Aorta (tissue), 5 donors: ENCODE data around the gene TRIOBP. TPM values are rescaled to one million over a fixed set of nuclear protein-coding genes. Genes with fewer than 3 reads are reported as not detected.

Experiments
- ATAC-seq: fragments of 200-7000 bp; cut with Tn5 transposase; one replicate; pipeline ENCODE4 v1.9.1; 2022; ENCODE audit warnings: moderate library complexity; ENCODE audit not compliant: low FRiP score
- DNase-seq, 2 donors: peaks; one replicate each; pipeline ENCODE4 v3.0.0-alpha.2; 2020
- H3K27ac ChIP-seq, 2 donors: one replicate each; pipeline ENCODE4 v1.5.1; 2013; ENCODE audit warnings: low read length in 2 of 2, mild to moderate bottlenecking in 2 of 2, moderate library complexity in 2 of 2, control low read depth in 1 of 2, inconsistent platforms in 1 of 2, low read depth in 1 of 2
- H3K27me3 ChIP-seq, 2 donors: one replicate each; pipeline ENCODE4 v1.6.1; 2013; ENCODE audit warnings: control low read depth in 1 of 2, low read length in 1 of 2, mild to moderate bottlenecking in 1 of 2, moderate library complexity in 1 of 2; ENCODE audit not compliant: insufficient read depth in 2 of 2, control insufficient read depth in 1 of 2
- H3K36me3 ChIP-seq, 2 donors: one replicate each; pipeline ENCODE4 v1.6.1; 2013; ENCODE audit warnings: control low read depth in 1 of 2, low read length in 1 of 2, mild to moderate bottlenecking in 1 of 2; ENCODE audit not compliant: insufficient read depth in 2 of 2, control insufficient read depth in 1 of 2
- H3K4me1 ChIP-seq, 2 donors: one replicate each; pipeline ENCODE4 v1.6.1; 2013; ENCODE audit warnings: low read length in 2 of 2, control low read depth in 1 of 2, mild to moderate bottlenecking in 1 of 2, moderate library complexity in 1 of 2; ENCODE audit not compliant: insufficient read depth in 2 of 2, control insufficient read depth in 1 of 2
- H3K4me3 ChIP-seq, 2 donors: one replicate each; pipeline ENCODE4 v1.5.1; 2013; ENCODE audit warnings: low read length in 2 of 2, control low read depth in 1 of 2, mild to moderate bottlenecking in 1 of 2
- H3K9me3 ChIP-seq: one replicate; pipeline ENCODE4 v1.6.1; 2013; ENCODE audit warnings: mild to moderate bottlenecking, low read length; ENCODE audit not compliant: control insufficient read depth
- WGBS, 2 donors: extraction: QIAGEN DNeasy Blood & Tissue Kit; methylation state at CpG; one replicate each; pipeline ENCODE4 v1.1.7; 2013; 5-methylcytosine and 5-hydroxymethylcytosine counted together
- intact Hi-C, 2 donors: fragments of 100-400 bp; cut with DNase I; formaldehyde crosslinking; loops; one replicate each; pipeline versions ENCODE4 v1.14.2 to v1.15.0; 2022
- polyA plus RNA-seq, 2 donors: library from polyadenylated mRNA; stranded (reverse); fragments of 200-250 nt; gene quantifications; one replicate each; pipeline ENCODE4 v1.2.3, GENCODE V29; 2013
- total RNA-seq, 2 donors: library from RNA; stranded (reverse); fragmentation: NEBNext Ultra II Directional; extraction: Animal tissue kit (Norgen Biotek cat#: 25700); gene quantifications; one replicate each; pipeline ENCODE4 v1.2.1, GENCODE V29; 2021
- donor health status: healthy with polysubstance abuse.
- donor health status: Bipolar disorder and iron deficiency.
- donor health status: DM: no; HTN: no; CAD: no.
- donor health status: DM: no; HTN: no; CAD: no.
- donor health status: DM: yes; HTN: yes; CAD: no.

Gene TRIOBP
- total and polyA plus RNA-seq, 4 donors: 26.9 to 113 (median 72.5) TPM

DNA sequence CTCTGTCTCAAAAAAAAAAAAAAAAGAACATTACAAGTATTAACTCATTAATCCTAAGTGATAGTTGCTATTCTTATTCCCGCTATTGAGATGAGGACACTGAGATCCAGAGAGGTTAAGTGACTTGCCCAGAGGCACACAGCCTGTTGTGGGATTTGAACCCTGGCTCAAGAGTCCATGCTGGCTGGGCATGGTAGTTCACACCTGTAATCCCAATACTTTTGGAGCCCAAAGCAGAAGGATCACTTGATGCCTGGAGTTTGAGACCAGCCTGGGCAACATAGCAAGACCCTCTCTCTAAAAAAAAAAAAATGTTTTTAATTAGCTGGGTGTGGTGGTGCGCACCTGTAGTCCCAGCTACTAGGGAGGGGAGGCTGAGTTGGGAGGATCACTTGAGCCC, 115.0 kb downstream of the TRIOBP start:
- Histone ChIP-seq H3K36me3 (no peaks in the 10 kb centered on the region), H3K9me3 (no peaks in the 10 kb centered on the region), H3K4me1 (no peaks in the 10 kb centered on the region), H3K4me3 (no peak overlapping the region), H3K27me3 (no peaks in the 10 kb centered on the region), H3K27ac (no peak overlapping the region)
- ATAC-seq (no peak), DNase-seq (no peak)
- intact Hi-C loops: loop anchor here in 1 of 2 donors (10.0 kb wide), 1 partner anchor 123 kb away; no protein-coding TSS in a partner anchor
- 90 to 96% methylated on average over 2 of the region's 2 CpGs for WGBS, 2 donors

DNA sequence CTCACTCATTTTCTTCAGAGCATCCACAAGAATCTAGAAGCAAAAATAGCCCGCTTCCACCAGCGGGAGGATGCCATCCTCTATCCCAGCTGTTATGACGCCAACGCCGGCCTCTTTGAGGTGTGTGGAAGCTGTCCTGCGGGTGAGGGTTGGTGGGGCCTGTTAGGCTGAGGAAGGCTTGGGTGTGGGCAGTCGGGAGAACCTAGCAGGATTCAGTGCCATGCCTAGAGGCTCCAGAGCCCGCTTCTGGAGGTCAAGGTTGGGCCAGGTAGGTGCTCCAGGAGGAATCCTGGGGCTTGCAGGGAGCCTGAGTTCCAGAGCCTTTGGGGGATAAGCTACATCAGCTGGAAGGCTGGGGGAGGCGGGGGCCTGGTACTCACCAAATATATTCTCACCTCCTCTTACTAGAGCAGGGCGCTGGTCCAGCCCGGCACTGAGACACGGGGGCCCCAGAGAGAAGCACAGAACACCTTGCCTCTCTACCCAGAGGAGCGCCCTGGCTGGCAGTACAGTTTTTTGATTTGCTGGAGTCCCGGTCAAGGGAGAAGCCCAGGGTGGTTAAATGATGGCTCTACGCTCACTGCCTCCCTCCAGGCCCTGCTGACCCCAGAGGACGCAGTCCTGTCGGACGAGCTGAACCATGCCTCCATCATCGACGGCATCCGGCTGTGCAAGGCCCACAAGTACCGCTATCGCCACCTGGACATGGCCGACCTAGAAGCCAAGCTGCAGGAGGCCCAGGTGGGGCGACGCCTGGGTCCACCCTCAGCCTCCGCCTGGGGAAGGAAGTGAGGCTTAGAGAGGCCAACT, 116.2 kb downstream of the TRIOBP start:
- H3K36me3 ChIP-seq: no peaks in the 10 kb centered on the region
- no peaks in the 10 kb centered on the region for H3K27me3 ChIP-seq
- 92 to 95% methylated on average over 27 of the region's 27 CpGs for WGBS, 2 donors
- intact Hi-C loops: loop anchor here in 1 of 2 donors (10.0 kb wide), 1 partner anchor 122 kb away; no protein-coding TSS in a partner anchor
- no peaks in the 10 kb centered on the region for H3K4me1 ChIP-seq
- H3K4me3 ChIP-seq: no peak overlapping the region
- H3K9me3 ChIP-seq: no peaks in the 10 kb centered on the region
- ATAC-seq: no peak
- H3K27ac ChIP-seq: no peak overlapping the region
- no peak for DNase-seq

DNA sequence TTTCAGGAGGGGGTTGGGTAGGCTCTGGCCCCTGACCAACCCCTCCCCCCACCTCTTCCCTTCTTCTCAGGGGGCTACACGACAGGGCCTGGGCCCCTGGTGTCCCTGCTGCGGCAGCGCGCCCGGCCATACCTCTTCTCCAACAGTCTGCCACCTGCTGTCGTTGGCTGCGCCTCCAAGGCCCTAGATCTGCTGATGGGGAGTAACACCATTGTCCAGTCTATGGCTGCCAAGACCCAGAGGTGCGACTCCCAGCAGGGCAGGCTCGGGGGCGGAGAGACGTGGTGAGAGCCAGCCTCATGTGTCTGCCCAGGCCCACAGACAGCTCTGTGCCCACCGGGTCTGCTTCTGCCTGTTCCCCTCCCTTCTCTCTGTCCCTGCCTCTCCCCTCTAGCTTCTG, 118.7 kb downstream of the TRIOBP start:
- Histone ChIP-seq H3K36me3 (no peaks in the 10 kb centered on the region), H3K4me3 (no peak overlapping the region), H3K27me3 (no peaks in the 10 kb centered on the region), H3K27ac (no peak overlapping the region), H3K9me3 (no peaks in the 10 kb centered on the region), H3K4me1 (no peaks in the 10 kb centered on the region)
- no peak for DNase-seq
- 90 to 91% methylated on average over 11 to 12 of the region's 12 CpGs for WGBS, 2 donors
- intact Hi-C loops: loop anchor here in 1 of 2 donors (10.0 kb wide), 1 partner anchor 119 kb away; no protein-coding TSS in a partner anchor
- ATAC-seq: no peak

DNA sequence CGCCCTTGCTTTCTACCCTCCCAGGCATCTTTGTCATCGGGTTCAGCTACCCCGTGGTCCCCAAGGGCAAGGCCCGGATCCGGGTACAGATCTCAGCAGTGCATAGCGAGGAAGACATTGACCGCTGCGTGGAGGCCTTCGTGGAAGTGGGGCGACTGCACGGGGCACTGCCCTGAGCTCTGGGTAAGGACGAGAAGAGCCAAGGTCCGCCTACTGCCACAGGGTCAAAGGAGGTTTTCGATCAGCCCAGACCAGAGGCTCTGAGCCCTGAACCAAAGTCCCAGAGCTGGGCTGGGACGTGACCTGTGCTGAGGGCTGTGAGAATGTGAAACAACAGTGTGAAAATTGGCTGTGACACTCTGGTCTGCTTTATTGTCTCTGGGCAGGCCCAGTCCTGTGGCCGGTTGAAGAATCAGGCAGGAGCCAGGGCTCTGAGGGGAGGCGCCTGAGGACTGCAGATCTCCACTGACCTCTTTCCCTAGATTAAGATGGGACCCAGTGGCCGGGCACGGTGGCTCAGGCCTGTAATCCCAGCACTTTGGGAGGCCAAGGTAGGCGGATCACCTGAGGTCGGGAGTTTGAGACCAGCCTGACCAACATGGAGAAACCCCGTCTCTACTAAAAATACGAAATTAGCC, 119.8 kb downstream of the TRIOBP start:
- no peaks in the 10 kb centered on the region for H3K9me3 ChIP-seq
- H3K36me3 ChIP-seq: no peaks in the 10 kb centered on the region
- DNase-seq (no peak), ATAC-seq (no peak)
- no peaks in the 10 kb centered on the region for H3K4me1 ChIP-seq
- intact Hi-C loops: loop anchor here (1.0 to 10.0 kb wide), 4 partner anchors 46 to 149 kb away; no protein-coding TSS in a partner anchor
- 92% methylated on average over 23 of the region's 23 CpGs for WGBS, 2 donors
- H3K4me3 ChIP-seq: no peak overlapping the region
- no peaks in the 10 kb centered on the region for H3K27me3 ChIP-seq
- no peak overlapping the region for H3K27ac ChIP-seq

DNA sequence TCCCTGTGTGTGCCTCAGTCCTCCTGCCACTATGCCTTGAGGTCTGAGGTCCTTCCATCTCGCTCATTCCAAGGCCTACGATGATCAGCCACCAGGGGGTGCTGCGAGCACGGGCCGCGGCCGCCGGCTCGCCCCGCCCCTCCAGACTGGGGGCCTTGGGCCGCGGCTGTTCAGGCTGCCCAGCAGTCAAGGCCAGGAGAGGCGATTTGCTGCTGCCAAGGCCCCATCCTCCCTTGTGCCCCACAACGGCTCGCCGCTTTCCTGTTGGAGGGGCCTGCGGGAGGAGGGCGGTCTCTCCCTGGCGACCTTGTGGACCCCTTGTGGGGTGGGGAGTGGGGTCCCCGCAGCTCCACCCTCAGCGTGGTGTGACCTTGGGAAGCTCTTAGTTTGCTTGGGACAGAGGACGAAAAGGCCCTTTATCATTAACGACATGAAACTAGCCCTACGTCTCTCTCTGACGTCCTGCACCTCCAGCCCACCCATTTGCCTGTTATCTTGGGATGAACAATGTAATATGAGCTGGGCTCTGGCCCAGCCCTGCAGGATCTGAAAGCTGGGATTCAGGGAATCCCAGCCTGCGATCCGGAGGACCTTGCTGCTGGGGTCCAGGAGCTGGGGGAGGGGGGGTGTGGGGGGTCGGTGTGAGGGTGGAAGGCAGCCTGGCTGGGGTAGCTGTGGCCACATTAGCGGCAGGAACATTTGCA, 121.0 kb downstream of the TRIOBP start:
- peak; percentile 86 to 95 for DNase-seq
- H3K36me3 ChIP-seq: no peaks in the 10 kb centered on the region
- no peaks in the 10 kb centered on the region for H3K9me3 ChIP-seq
- H3K27me3 ChIP-seq: no peaks in the 10 kb centered on the region
- ATAC-seq: peak; percentile 93
- no peaks in the 10 kb centered on the region for H3K4me1 ChIP-seq
- intact Hi-C loops: loop anchor here (1.0 to 10.0 kb wide), 4 partner anchors 45 to 147 kb away; no protein-coding TSS in a partner anchor
- H3K27ac ChIP-seq: no peak overlapping the region
- 1 to 2% methylated on average over 29 of the region's 29 CpGs for WGBS, 2 donors
- H3K4me3 ChIP-seq: no peak overlapping the region

DNA sequence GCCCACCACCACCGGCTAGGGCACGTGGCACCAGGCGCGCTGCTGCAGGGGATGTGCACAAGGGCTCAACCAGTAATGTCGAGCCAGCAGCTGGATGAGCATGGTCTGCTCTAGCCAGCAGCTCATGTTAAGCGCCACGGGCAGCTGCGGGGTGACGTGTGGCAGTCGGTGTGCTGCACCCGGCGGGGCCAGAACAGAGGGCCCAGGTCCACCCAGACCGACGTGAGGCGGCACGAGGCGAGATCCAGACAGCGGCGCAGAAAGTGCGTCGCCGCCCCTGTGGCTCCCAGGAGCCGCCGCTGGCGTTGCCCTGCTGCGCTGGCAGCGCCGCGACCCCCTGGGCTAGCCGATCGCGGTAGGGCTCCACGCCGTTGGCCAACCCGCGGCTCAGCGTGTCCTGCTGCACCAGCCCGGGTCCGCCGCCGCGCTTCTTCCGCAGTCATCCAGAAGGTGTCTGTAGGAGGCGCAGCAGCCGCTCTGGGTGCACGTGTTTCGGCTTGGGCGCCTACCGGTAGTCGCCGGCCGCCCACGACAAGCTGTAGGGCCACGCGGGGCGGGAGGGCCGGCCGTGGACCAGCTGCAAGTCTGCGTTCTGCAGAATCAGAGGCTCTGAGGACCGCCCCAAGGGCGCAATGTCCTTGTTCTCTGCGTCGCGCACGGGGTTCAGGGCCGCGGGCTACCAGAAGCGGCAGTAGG, 121.7 kb downstream of the TRIOBP start:
- ATAC-seq (peak; percentile 49), DNase-seq (peak; percentile 76 to 89)
- H3K36me3 ChIP-seq: no peaks in the 10 kb centered on the region
- H3K27me3 ChIP-seq: no peaks in the 10 kb centered on the region
- WGBS, 2 donors: 1% methylated on average over 52 to 68 of the region's 68 CpGs
- intact Hi-C loops: loop anchor here (2.0 to 10.0 kb wide), 2 partner anchors 44 to 116 kb away; no protein-coding TSS in a partner anchor
- no peaks in the 10 kb centered on the region for H3K9me3 ChIP-seq
- no peak overlapping the region for H3K4me3 ChIP-seq
- no peaks in the 10 kb centered on the region for H3K4me1 ChIP-seq
- no peak overlapping the region for H3K27ac ChIP-seq

DNA sequence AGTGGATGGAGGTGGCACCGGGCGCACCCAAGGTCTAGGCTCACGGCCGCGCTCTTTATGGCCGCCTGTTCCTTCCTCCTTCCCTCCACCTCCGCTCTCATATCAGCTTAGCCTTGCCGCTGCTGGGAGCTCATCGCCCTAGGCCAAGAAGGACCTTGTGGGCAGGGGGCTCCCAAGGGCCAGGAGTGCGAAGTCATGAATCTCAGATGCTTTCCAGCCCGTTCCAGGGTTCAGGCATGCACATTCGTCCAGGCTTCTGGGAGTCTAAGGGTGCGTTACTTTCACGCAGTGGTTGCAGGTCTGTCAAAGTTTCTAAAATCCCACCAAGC, 122.2 kb downstream of the TRIOBP start:
- DNase-seq (no peak), ATAC-seq (no peak)
- H3K4me1 ChIP-seq: no peaks in the 10 kb centered on the region
- H3K27me3 ChIP-seq: no peaks in the 10 kb centered on the region
- H3K9me3 ChIP-seq: no peaks in the 10 kb centered on the region
- intact Hi-C loops: loop anchor here (2.0 to 10.0 kb wide), 2 partner anchors 44 to 116 kb away; no protein-coding TSS in a partner anchor
- no peak overlapping the region for H3K27ac ChIP-seq
- WGBS, 2 donors: 12 to 14% methylated on average over 13 to 14 of the region's 14 CpGs
- no peaks in the 10 kb centered on the region for H3K36me3 ChIP-seq
- no peak overlapping the region for H3K4me3 ChIP-seq

DNA sequence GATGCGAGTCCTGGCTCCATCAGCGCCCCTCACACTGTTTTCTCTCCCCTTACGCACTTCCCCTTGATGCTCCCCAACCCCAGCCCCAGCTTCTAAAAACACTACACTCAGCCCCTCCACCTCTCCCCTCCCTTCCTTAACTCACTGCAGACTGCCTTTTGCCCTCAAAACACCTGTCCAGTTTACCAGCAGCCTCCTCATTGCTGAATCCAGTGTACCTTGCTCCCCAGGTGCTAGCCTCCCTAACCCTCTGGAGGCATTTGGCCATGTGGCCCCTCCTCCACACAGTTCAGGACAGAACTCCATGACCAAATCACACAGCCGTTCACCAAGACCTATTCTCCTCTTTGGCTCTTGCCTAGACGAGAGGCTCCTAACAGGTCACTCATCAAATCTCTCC, 123.5 kb downstream of the TRIOBP start:
- Histone ChIP-seq H3K4me3 (no peak overlapping the region), H3K9me3 (no peaks in the 10 kb centered on the region), H3K4me1 (no peaks in the 10 kb centered on the region), H3K27ac (no peak overlapping the region), H3K27me3 (no peaks in the 10 kb centered on the region), H3K36me3 (no peaks in the 10 kb centered on the region)
- DNase-seq: no peak
- WGBS, 2 donors: 88 to 91% methylated on average over 5 of the region's 5 CpGs
- intact Hi-C loops: loop anchor here in 1 of 2 donors (10.0 kb wide), 1 partner anchor 114 kb away; no protein-coding TSS in a partner anchor
- ATAC-seq: no peak
